IMR-90 (cell line): ENCODE measurements around the gene HMGXB3. TPM values are rescaled to one million over a fixed set of nuclear protein-coding genes. Genes with fewer than 3 reads are reported as not detected.
A peak's percentile ranks its signal among the peaks of the same experiment; 100 is the strongest.

Experiments used
- ATAC-seq: fragments of 200-7000 bp; cut with Tn5 transposase; 2 replicates; pipeline ENCODE4 v1.9.1; 2020; ENCODE audit warnings: low read depth, mild to moderate bottlenecking, moderate library complexity
- BruUV-seq: library from RNA; stranded (reverse); fragments of 400-500 nt; replicated peaks from 2 replicates; lab custom pipeline; 2021; lab: Mats Ljungman, UMichigan
- CTCF ChIA-PET: fragments of 300-600 bp; formaldehyde crosslinking; extraction: SDS; loops from one replicate; lab custom pipeline; 2021; ENCODE audit warnings: antibody characterized with exemption; lab: Yijun Ruan, JAX
- POLR2A ChIA-PET: fragments of 300-600 bp; sonication (Branson Sonifier 250); formaldehyde crosslinking; loops from one replicate; lab custom pipeline; 2022; ENCODE audit warnings: antibody characterized with exemption; ENCODE audit not compliant: unreplicated experiment; lab: Charles Lee
- DNase-seq: peaks from one replicate; pipeline ENCODE4 v3.0.0; 2013
- H2AFZ ChIP-seq: replicated peaks from 2 replicates; pipeline ENCODE3; 2013; ENCODE audit warnings: low read length, mild to moderate bottlenecking; ENCODE audit not compliant: poor library complexity
- H2AK5ac ChIP-seq: 2 replicates; pipeline ENCODE4 v1.6.1; 2013; ENCODE audit warnings: low read depth, low read length, inconsistent platforms
- H2AK9ac ChIP-seq: replicated peaks from 2 replicates; pipeline ENCODE3; 2013; ENCODE audit warnings: mild to moderate bottlenecking, low read depth, low read length, moderate library complexity; ENCODE audit not compliant: poor library complexity
- H2BK120ac ChIP-seq: 2 replicates; pipeline ENCODE4 v1.6.1; 2013; ENCODE audit warnings: low read depth, low read length, inconsistent platforms
- H2BK15ac ChIP-seq: 3 replicates; pipeline ENCODE4 v1.6.1; 2013; ENCODE audit warnings: low read depth, low read length, inconsistent platforms
- H2BK20ac ChIP-seq: 2 replicates; pipeline ENCODE4 v1.6.1; 2013; ENCODE audit warnings: low read depth, mild to moderate bottlenecking, inconsistent platforms, low read length, moderate library complexity
- H2BK5ac ChIP-seq: 2 replicates; pipeline ENCODE4 v1.6.1; 2013; ENCODE audit warnings: mild to moderate bottlenecking, low read depth, low read length, inconsistent platforms; ENCODE audit not compliant: poor library complexity, severe bottlenecking
- H3K14ac ChIP-seq: replicated peaks from 2 replicates; pipeline ENCODE4 v1.6.1; 2013; ENCODE audit warnings: low read depth, low read length, inconsistent platforms
- H3K18ac ChIP-seq: 2 replicates; pipeline ENCODE4 v1.6.1; 2013; ENCODE audit warnings: low read depth, low read length, control low read depth
- H3K23ac ChIP-seq: 2 replicates; pipeline ENCODE4 v1.6.1; 2013; ENCODE audit warnings: low read depth, low read length, inconsistent platforms
- H3K27ac ChIP-seq: 2 replicates; pipeline ENCODE4 v1.5.1; 2013; ENCODE audit warnings: mild to moderate bottlenecking, control low read depth, low read length; ENCODE audit not compliant: insufficient read depth
- H3K27me3 ChIP-seq: 2 replicates; pipeline ENCODE4 v1.6.1; 2013; ENCODE audit warnings: low read length; ENCODE audit not compliant: control insufficient read depth, insufficient read depth
- H3K36me3 ChIP-seq: 2 replicates; pipeline ENCODE4 v1.6.1; 2013; ENCODE audit warnings: low read length, mixed read lengths; ENCODE audit not compliant: control insufficient read depth, insufficient read depth
- H3K4ac ChIP-seq: 2 replicates; pipeline ENCODE4 v1.6.1; 2013; ENCODE audit warnings: low read depth, low read length, inconsistent platforms
- H3K4me1 ChIP-seq: 2 replicates; pipeline ENCODE4 v1.6.1; 2013; ENCODE audit warnings: low read length, mixed read lengths; ENCODE audit not compliant: control insufficient read depth, insufficient read depth
- H3K4me2 ChIP-seq: 2 replicates; pipeline ENCODE4 v1.6.1; 2013; ENCODE audit warnings: low read depth, mild to moderate bottlenecking, control low read depth, low read length, moderate library complexity
- H3K4me3 ChIP-seq: 2 replicates; pipeline ENCODE4 v1.5.1; 2013; ENCODE audit warnings: low read depth, mild to moderate bottlenecking, control low read depth, low read length, moderate library complexity; ENCODE audit not compliant: insufficient read depth
- H3K56ac ChIP-seq: 2 replicates; pipeline ENCODE4 v1.6.1; 2013; ENCODE audit warnings: low read length, inconsistent platforms; ENCODE audit not compliant: insufficient read depth; ENCODE audit errors: extremely low read depth
- H3K79me1 ChIP-seq, 2 experiments: 2 replicates each; pipeline ENCODE4 v1.6.1; 2013; ENCODE audit warnings: low read length in 2 of 2, inconsistent platforms in 1 of 2, low read depth in 1 of 2
- H3K9ac ChIP-seq: 2 replicates; pipeline ENCODE4 v1.6.1; 2013; ENCODE audit warnings: low read depth, low read length, control low read depth
- H3K9me1 ChIP-seq: 2 replicates; pipeline ENCODE4 v1.6.1; 2013; ENCODE audit warnings: low read length, inconsistent platforms; ENCODE audit not compliant: insufficient read depth
- H3K9me3 ChIP-seq: 2 replicates; pipeline ENCODE4 v1.6.1; 2013; ENCODE audit warnings: low read length; ENCODE audit not compliant: control insufficient read depth, insufficient read depth
- H4K20me1 ChIP-seq: 2 replicates; pipeline ENCODE4 v1.6.1; 2013; ENCODE audit warnings: low read length, inconsistent platforms; ENCODE audit not compliant: insufficient read depth
- H4K5ac ChIP-seq: 2 replicates; pipeline ENCODE4 v1.6.1; 2013; ENCODE audit warnings: mild to moderate bottlenecking, low read depth, low read length, control low read depth
- H4K8ac ChIP-seq, 2 experiments: 2 replicates each; pipeline ENCODE4 v1.6.1; 2013; ENCODE audit warnings: low read depth in 2 of 2, low read length in 2 of 2, control low read depth in 1 of 2, inconsistent platforms in 1 of 2
- H4K91ac ChIP-seq: 2 replicates; pipeline ENCODE4 v1.6.1; 2013; ENCODE audit warnings: low read depth, low read length, inconsistent platforms; ENCODE audit not compliant: insufficient read depth
- MAFK ChIP-seq: IDR thresholded peaks from 2 replicates; pipeline ENCODE4 v1.6.1; 2012; ENCODE audit warnings: low read depth, low read length, improper control_type of control experiment
- POLR2A ChIP-seq: IDR thresholded peaks from 2 replicates; pipeline ENCODE4 v1.6.1; 2012; ENCODE audit warnings: mild to moderate bottlenecking, low read depth, low read length
- RAD21 ChIP-seq: IDR thresholded peaks from 2 replicates; pipeline ENCODE4 v1.6.1; 2012; ENCODE audit warnings: low read length, improper control_type of control experiment
- SMC3 ChIP-seq: fragments of 150-350 bp; IDR thresholded peaks from 2 replicates; pipeline ENCODE4 v1.6.1; 2016; ENCODE audit warnings: low read depth, mild to moderate bottlenecking, antibody characterized with exemption, low read length, moderate library complexity
- dilution Hi-C: fragments of 300-500 bp; cut with HindIII; formaldehyde crosslinking; loops from one replicate; pipeline ENCODE4 v1.14.3; 2018; ENCODE audit warnings: low sequenced_read_pairs; ENCODE audit not compliant: unreplicated experiment
- in situ Hi-C: fragments of 300-500 bp; cut with MboI; formaldehyde crosslinking; loops from 3 replicates; pipeline ENCODE4 v1.14.3; 2019; ENCODE audit warnings: low sequenced_read_pairs, inconsistent platforms, mixed read lengths
- intact Hi-C: fragments of 100-400 bp; cut with micrococcal nuclease; formaldehyde crosslinking; loops from 2 replicates; pipeline ENCODE4 v1.10.0; 2022
- polyA plus RNA-seq, 3 experiments: library from polyadenylated mRNA; depleted of rRNA; stranded (reverse); fragments of >200 nt; gene quantifications; 2 replicates each; pipeline ENCODE4 v1.2.3, GENCODE V29; 2012; ENCODE audit warnings: low replicate concordance in 1 of 3
- total RNA-seq: library from RNA; depleted of rRNA; stranded (reverse); fragments of >200 nt; gene quantifications from 2 replicates; pipeline ENCODE4 v1.2.3, GENCODE V29; 2012

Gene HMGXB3
- total and polyA plus RNA-seq, 2 of the 4 experiments (the other 2 are of a cell fraction), result 27.6 to 30.6 TPM

DNA sequence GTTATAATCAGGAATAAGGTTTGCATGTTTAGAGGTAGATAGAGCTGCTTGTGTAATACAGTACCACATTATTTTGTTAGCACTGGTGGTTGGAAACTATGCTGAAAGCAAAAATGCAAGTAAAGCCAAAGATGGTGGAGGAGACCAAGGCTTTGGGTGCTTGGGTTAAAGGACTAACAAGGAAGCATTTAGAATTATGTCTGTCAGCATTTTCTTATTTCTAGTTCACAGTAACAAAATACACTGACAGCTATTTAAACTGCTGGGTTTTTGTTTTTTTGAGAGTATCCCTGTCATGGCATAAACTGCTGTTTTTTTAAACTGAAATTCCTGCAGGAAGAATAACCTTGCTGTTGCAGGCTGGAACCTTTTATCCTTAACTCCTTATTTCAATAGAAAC lies 6.5 kb downstream of the HMGXB3 start:
- Histone ChIP-seq H3K14ac (no peak overlapping the region), H2AK9ac (no peak overlapping the region), H3K4ac (no peak overlapping the region), H3K27ac (no peak overlapping the region), H3K4me2 (no peak overlapping the region), H4K5ac (no peak overlapping the region), H3K36me3 (peaks cover 31% of the 10 kb centered on the region), H3K9ac (no peak overlapping the region), H2BK15ac (no peak overlapping the region), H3K9me3 (no peaks in the 10 kb centered on the region), H2AK5ac (no peak overlapping the region), H4K20me1 (peaks cover 24% of the 10 kb centered on the region; the same call in 1 of the 2 replicates), H3K4me1 (no peaks in the 10 kb centered on the region), H3K23ac (no peak overlapping the region), H4K8ac (no peak overlapping the region), H3K4me3 (no peak overlapping the region), H4K91ac (no peak overlapping the region), H2BK5ac (no peak overlapping the region), H3K27me3 (no peaks in the 10 kb centered on the region), H2AFZ (no peak overlapping the region), H3K9me1 (peaks cover 7% of the 10 kb centered on the region; the same call in 1 of the 2 replicates), H2BK120ac (no peak overlapping the region), H3K18ac (no peak overlapping the region), H3K79me1 (peaks cover 30 to 72% of the 10 kb centered on the region in 2 experiments), H3K56ac (no peak overlapping the region), H2BK20ac (no peak overlapping the region)
- CTCF ChIA-PET, result no interaction called here
- ATAC-seq (no peak), DNase-seq (no peak)
- in situ Hi-C loops, result loop anchor here (10.0 kb wide), 1 partner anchor 208 kb away; no protein-coding TSS in a partner anchor
- no TSS peak for BruUV-seq
- POLR2A ChIA-PET, result no interaction called here
- TF ChIP-seq POLR2A (no peak), SMC3 (no peak), RAD21 (no peak), MAFK (peak; percentile 70)
- dilution Hi-C loops, result no loop called here
- intact Hi-C loops, result loop anchor here (10.0 kb wide), 2 partner anchors 348 to 428 kb away; partner anchors contain the start of gene TCOF1
